ENCODE results near the gene SLC29A1. TPM values are rescaled to one million over a fixed set of nuclear protein-coding genes. Genes with fewer than 3 reads are reported as not detected.

The SLC29A1 gene
- total RNA-seq, 2 donors from 2014 or later, result 17.0 to 19.1 TPM

DNA sequence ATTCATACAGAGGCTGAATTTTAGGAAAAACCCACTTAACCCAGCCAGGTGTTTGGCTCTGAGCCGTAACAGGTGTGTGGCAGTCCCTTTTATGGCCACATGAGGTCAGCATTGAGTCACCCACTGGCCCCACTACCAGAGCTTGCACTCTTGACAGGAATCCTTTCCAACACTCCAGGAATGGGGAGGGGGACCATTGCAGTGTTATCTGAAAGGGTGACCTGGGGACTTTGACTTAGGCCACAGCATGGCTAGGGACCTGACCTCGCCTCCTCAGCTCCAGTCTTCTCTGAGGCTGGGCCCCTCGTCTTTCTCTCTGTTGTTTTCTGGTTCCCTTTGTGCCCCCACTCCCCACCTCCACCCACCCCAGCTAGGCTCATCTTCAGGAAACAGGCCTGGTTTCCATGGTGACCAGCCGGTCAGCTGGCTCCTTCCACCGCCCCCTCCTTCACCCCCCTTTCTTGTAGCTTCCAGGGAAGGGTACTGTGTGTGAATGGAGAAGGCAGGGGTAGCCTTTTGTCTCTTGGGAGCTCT lies 44.8 kb downstream of the SLC29A1 start:
- TF ChIP-seq, protein P1, sequence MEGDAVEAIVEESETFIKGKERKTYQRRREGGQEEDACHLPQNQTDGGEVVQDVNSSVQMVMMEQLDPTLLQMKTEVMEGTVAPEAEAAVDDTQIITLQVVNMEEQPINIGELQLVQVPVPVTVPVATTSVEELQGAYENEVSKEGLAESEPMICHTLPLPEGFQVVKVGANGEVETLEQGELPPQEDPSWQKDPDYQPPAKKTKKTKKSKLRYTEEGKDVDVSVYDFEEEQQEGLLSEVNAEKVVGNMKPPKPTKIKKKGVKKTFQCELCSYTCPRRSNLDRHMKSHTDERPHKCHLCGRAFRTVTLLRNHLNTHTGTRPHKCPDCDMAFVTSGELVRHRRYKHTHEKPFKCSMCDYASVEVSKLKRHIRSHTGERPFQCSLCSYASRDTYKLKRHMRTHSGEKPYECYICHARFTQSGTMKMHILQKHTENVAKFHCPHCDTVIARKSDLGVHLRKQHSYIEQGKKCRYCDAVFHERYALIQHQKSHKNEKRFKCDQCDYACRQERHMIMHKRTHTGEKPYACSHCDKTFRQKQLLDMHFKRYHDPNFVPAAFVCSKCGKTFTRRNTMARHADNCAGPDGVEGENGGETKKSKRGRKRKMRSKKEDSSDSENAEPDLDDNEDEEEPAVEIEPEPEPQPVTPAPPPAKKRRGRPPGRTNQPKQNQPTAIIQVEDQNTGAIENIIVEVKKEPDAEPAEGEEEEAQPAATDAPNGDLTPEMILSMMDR (IDR thresholded peaks at IDR 0.05), result peak; percentile 88
- no peaks in the 10 kb centered on the region for H3K36me3 ChIP-seq
- no peaks in the 10 kb centered on the region for H3K4me1 ChIP-seq
- intact Hi-C loops (cut with DNase I), result loop anchor here (2.0 kb wide), 2 partner anchors 37 to 71 kb away; no protein-coding TSS in a partner anchor
- H3K27me3 ChIP-seq, result peaks cover 32% of the 10 kb centered on the region
- no peak overlapping the region for H3K9ac ChIP-seq (ENCODE audit: low read depth in 2 of 2, low read length in 2 of 2)
- no peak overlapping the region for H3K4me3 ChIP-seq
- peak; percentile 68 for DNase-seq
- H3K27ac ChIP-seq, result no peak overlapping the region
- no peaks in the 10 kb centered on the region for H3K9me3 ChIP-seq

DNA sequence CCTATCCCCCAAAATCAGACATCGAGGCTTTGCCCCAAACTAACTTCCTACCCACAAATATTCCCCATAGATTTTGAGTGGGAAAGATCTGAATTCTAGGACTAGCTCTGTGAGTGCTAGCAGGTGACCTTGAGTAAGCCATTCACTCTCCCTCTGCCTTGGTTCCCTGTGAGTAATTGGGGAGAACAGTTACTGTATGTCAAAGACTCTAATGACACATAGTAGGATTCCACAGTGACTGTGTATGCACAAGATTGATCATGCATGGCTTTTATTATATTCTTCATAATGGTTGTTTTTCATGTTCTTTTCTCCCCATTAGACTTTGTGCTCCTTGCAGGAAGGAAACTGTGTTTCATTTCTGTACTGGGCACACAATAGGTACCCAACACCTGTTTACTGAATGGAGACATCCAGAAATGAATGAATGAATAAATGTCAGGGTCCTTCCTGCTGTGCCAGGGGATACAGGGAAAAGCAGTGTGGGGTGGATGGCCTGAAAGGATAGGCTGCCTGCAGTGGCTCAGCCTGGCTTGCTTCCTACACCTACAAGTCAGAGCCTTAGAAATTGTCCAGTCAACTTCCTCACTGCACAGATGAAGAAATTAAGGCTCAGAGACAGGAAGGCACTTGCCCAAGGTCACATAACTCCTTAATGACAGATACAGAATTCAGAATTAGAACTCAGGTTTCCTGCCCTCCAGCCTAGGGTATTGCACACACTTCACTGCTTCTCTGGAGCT lies 46.0 kb downstream of the SLC29A1 start:
- H3K4me3 ChIP-seq, result no peak overlapping the region
- no peak for DNase-seq
- intact Hi-C loops (cut with DNase I), result loop anchor here (2.0 kb wide), 2 partner anchors 35 to 69 kb away; no protein-coding TSS in a partner anchor
- H3K9ac ChIP-seq (ENCODE audit: low read depth in 2 of 2, low read length in 2 of 2), result no peak overlapping the region
- TF ChIP-seq, protein P1 (IDR thresholded peaks at IDR 0.05), result no peak
- peaks cover 33% of the 10 kb centered on the region for H3K27me3 ChIP-seq
- no peaks in the 10 kb centered on the region for H3K9me3 ChIP-seq
- no peaks in the 10 kb centered on the region for H3K36me3 ChIP-seq
- H3K27ac ChIP-seq, result no peak overlapping the region
- no peaks in the 10 kb centered on the region for H3K4me1 ChIP-seq

DNA sequence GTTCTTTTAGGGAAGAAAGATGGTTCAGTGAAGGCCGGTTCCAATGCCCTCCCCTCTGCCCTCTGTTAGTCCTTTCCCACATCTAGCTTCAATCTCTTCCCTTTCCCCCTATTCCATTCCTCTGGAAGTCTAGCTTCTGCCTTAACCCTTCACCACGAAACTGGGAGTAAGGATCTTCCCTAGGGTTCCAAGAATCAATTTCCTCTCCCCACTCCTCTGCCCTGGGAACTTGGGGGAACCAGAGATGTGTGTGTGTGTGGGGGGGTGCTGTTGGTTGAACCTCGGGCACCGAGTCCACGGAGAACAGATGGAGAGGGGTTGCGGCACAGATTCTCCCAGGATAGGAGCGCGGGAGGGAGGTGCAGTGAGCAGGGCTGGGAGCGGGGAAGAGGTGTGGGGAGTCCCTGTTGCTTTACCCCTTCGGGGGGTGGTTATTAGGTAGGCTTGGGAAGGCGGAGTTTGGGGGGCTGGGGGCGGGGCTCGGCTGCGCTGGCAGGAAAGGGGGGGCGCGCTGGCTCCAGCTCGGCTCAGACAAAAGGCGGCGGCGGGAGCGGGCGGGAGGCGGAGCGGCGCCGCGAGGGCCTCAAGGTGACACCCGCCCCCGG lies 46.6 kb downstream of the SLC29A1 start, which contains the start of gene TMEM151B:
TMEM151B (plus strand) TSS at position 530 of the 605 bp plus-strand sequence. CDS start 293 bp downstream, outside the sequence.
- Histone ChIP-seq H3K27ac (no peak within 1 kb of the TSS), H3K27me3 (peaks cover 33% of the 10 kb centered on the region), H3K36me3 (no peaks in the 10 kb centered on the region), H3K9me3 (no peaks in the 10 kb centered on the region), H3K4me1 (no peaks in the 10 kb centered on the region), H3K9ac (ENCODE audit: low read depth in 2 of 2, low read length in 2 of 2) (no peak within 1 kb of the TSS), H3K4me3 (no peak within 1 kb of the TSS)
- TF ChIP-seq, protein P1 (IDR thresholded peaks at IDR 0.05), result no peak
- no peak for DNase-seq
- intact Hi-C loops (cut with DNase I), result loop anchor here (2.0 kb wide), 2 partner anchors 35 to 69 kb away; no protein-coding TSS in a partner anchor

DNA sequence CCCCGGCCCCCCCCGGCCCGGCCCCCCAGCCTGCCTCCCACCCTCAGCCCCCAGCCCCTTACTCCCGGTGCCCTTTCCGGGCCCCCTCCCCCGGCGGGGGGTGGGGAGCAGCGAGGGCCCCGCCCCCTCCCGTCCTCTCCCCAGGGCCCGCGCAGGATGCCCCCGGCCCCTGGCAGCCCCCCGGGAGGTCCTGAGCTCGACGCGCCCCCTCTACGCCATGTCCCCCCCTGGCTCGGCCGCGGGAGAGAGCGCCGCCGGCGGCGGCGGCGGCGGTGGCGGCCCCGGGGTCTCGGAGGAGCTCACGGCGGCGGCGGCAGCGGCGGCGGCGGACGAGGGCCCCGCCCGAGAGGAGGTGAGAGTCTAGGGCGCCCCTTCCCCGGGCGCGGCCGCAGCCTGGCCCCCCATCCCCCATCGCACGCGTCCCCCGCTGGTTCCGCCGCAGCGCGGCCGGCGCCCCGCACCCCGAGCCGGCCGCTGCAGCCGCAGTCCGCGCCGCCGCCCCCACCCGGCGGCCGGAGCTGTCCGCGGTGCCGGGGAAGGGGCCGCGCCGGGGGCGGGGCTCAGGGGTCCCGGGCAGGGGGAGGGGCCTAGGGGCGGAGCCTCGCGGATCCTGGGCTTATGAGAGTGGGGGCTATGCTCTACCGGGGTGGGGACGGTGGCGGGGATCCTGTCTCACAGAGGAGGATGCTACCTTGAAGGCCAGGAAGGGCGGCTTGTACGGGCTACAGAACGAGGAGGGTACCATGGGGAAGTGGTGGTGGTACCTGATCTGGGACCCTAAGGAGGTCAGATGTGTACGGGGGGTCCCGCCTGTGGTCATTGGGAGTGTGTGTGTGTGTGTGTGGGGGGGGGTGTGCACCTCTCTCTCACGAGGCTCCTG lies 47.4 kb downstream of the SLC29A1 start:
- H3K9me3 ChIP-seq, result no peaks in the 10 kb centered on the region
- intact Hi-C loops (cut with DNase I), result no loop called here
- no peak for DNase-seq
- no peak overlapping the region for H3K27ac ChIP-seq
- peaks cover 3% of the 10 kb centered on the region for H3K4me1 ChIP-seq
- H3K4me3 ChIP-seq, result no peak overlapping the region
- H3K27me3 ChIP-seq, result peaks cover 40% of the 10 kb centered on the region
- TF ChIP-seq, protein P1 (IDR thresholded peaks at IDR 0.05), result no peak
- no peak overlapping the region for H3K9ac ChIP-seq (ENCODE audit: low read depth in 2 of 2, low read length in 2 of 2)
- no peaks in the 10 kb centered on the region for H3K36me3 ChIP-seq

DNA sequence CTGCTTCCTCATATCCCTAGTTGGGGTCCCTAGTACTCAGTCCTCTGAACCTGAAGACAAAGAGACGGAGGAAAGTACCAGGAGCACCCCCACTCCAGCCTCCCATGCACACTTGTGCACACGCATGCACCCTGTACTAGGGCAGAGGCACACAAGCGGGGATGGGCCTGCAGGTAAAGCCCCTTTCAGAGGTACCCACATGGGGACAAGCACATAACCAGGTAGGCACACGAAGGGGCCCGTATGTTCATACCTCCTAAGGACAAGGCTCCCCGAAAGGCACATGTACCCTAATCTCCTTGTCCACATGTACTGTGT lies 48.0 kb downstream of the SLC29A1 start:
- Histone ChIP-seq H3K4me3 (no peak overlapping the region), H3K27ac (no peak overlapping the region), H3K27me3 (peaks cover 46% of the 10 kb centered on the region), H3K4me1 (peaks cover 4% of the 10 kb centered on the region), H3K9ac (ENCODE audit: low read depth in 2 of 2, low read length in 2 of 2) (no peak overlapping the region), H3K36me3 (no peaks in the 10 kb centered on the region), H3K9me3 (no peaks in the 10 kb centered on the region)
- TF ChIP-seq, protein P1 (IDR thresholded peaks at IDR 0.05), result no peak
- intact Hi-C loops (cut with DNase I), result no loop called here
- DNase-seq, result no peak
